Lower lobe of right lung (tissue), 2 donors: ENCODE results near the gene CWF19L2. TPM values are rescaled to one million over a fixed set of nuclear protein-coding genes. Genes with fewer than 3 reads are reported as not detected.

Experiments used
- ATAC-seq, 2 donors: fragments of 200-7000 bp; cut with Tn5 transposase; one replicate each; pipeline ENCODE4 v1.9.1; 2020 to 2022; ENCODE audit warnings: mild to moderate bottlenecking in 2 of 2, moderate library complexity in 2 of 2
- DNase-seq: peaks from one replicate; pipeline ENCODE4 v3.0.0-alpha.2; 2020
- H3K27ac ChIP-seq: fragments of 200-600 bp; one replicate; pipeline ENCODE4 v1.8.0; 2022
- H3K27me3 ChIP-seq: fragments of 200-600 bp; one replicate; pipeline ENCODE4 v1.8.0; 2022; ENCODE audit warnings: low read depth
- H3K36me3 ChIP-seq: fragments of 200-600 bp; one replicate; pipeline ENCODE4 v1.8.0; 2022; ENCODE audit warnings: mild to moderate bottlenecking
- H3K4me1 ChIP-seq: fragments of 200-600 bp; one replicate; pipeline ENCODE4 v1.8.0; 2022
- H3K4me3 ChIP-seq: fragments of 200-600 bp; one replicate; pipeline ENCODE4 v1.8.0; 2022; ENCODE audit warnings: mild to moderate bottlenecking
- H3K9me3 ChIP-seq: fragments of 200-600 bp; one replicate; pipeline ENCODE4 v1.8.0; 2022
- CTCF ChIP-seq: fragments of 200-600 bp; IDR thresholded peaks from one replicate; pipeline ENCODE4 v1.8.0; 2022; ENCODE audit warnings: antibody characterized with exemption, mild to moderate bottlenecking
- intact Hi-C: fragments of 100-400 bp; cut with DNase I; formaldehyde crosslinking; loops from one replicate; pipeline ENCODE4 v1.11.0; 2022
- total RNA-seq: library from RNA; stranded (reverse); fragmentation: NEBNext Ultra II Directional; extraction: Animal tissue kit (Norgen Biotek cat#: 25700); gene quantifications from one replicate; pipeline ENCODE4 v1.2.1, GENCODE V29; 2021
- donor health status: DM: no; HTN: yes; CAD: no; lungs with severe emphysema.

The CWF19L2 gene
- total RNA-seq, 1 donor from 2014 or later, result 19.5 TPM

DNA sequence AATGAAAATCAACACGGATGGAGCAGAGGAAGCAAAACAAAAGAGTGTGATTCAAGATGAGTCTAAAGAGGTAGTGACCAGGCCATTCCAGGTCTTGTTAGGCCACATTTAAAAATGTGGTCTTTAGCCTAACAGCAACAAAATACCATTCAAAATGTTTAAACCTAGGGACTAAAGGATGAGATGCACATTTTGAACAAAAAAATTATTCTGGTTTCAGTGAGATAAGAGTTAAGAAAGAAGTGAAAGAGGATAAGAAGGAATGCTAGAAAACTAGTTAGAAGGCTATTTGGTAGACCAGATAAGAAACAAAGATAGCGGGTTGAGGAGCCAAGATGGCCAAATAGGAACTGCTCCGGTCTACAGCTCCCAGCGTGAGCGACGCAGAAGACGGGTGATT is 85.2 kb downstream of the CWF19L2 start:
- Histone ChIP-seq H3K36me3 (no peaks in the 10 kb centered on the region), H3K4me3 (no peak overlapping the region), H3K27ac (no peak overlapping the region), H3K27me3 (no peaks in the 10 kb centered on the region), H3K9me3 (no peaks in the 10 kb centered on the region), H3K4me1 (no peaks in the 10 kb centered on the region)
- DNase-seq (no peak), ATAC-seq (no peak)
- intact Hi-C loops, result no loop called here
- no peak for TF ChIP-seq CTCF

- no peak for ATAC-seq
- DNase-seq, result no peak
- intact Hi-C loops, result no loop called here
- Histone ChIP-seq H3K9me3 (no peaks in the 10 kb centered on the region), H3K27me3 (no peaks in the 10 kb centered on the region), H3K4me3 (no peak overlapping the region), H3K36me3 (no peaks in the 10 kb centered on the region), H3K27ac (no peak overlapping the region), H3K4me1 (no peaks in the 10 kb centered on the region)
- TF ChIP-seq CTCF, result no peak
Measured at GRCh38 chr11:107370390-107370789, 87.2 kb downstream of the CWF19L2 start.

GRCh38 chr11:107359701-107360100 is 97.9 kb downstream of the CWF19L2 start:
- ATAC-seq (no peak), DNase-seq (no peak)
- no peak overlapping the region for H3K4me3 ChIP-seq
- H3K27me3 ChIP-seq, result no peaks in the 10 kb centered on the region
- intact Hi-C loops, result no loop called here
- no peaks in the 10 kb centered on the region for H3K9me3 ChIP-seq
- no peaks in the 10 kb centered on the region for H3K4me1 ChIP-seq
- no peak overlapping the region for H3K27ac ChIP-seq
- H3K36me3 ChIP-seq, result no peaks in the 10 kb centered on the region
- no peak for TF ChIP-seq CTCF

DNA sequence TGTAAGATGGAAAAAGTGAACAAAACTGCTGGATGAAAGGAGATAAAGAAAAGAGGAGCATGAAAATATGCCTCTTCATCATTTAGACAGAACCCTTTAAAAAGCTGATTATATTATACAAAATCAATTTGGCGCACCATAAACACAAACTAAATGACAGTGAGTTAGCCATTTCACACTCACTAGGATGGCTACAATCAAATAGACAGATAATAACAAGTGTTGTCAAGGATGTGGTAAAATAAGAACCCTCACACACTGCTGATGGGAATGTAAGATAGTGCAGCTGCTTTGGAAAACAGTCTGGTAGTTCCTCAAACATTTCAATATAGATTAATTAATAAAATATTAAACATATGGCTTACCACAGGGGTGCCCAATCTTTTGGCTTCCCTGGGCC is 99.7 kb downstream of the CWF19L2 start:
- H3K4me3 ChIP-seq, result no peak overlapping the region
- ATAC-seq, result no peak

DNA sequence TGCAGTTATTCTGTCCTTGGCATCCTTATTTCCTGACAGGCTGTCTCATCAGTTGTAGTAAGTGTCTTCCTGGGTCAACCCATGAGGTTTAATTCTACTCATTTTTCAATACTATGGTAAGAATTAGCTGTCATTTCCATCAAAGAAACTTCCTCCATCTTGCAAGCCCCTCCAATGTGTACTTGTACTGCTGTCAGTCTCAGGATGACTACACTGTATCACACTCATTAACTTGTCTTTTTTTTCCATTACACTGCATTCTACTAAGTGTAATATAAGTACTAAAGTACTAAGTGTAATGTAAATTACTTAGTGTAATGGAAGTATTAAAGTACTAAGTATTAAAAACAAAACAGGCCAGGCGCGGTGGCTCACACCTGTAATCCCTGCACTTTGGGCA is 102.8 kb downstream of the CWF19L2 start:
- peaks cover 16% of the 10 kb centered on the region for H3K36me3 ChIP-seq
- no peaks in the 10 kb centered on the region for H3K27me3 ChIP-seq
- intact Hi-C loops, result no loop called here
- no peak overlapping the region for H3K4me3 ChIP-seq
- DNase-seq, result no peak
- no peak for ATAC-seq
- no peak for TF ChIP-seq CTCF
- H3K4me1 ChIP-seq, result no peaks in the 10 kb centered on the region
- H3K27ac ChIP-seq, result no peak overlapping the region
- no peaks in the 10 kb centered on the region for H3K9me3 ChIP-seq

More for the DNA sequence above, 99.7 kb downstream of the CWF19L2 start:
- Histone ChIP-seq H3K9me3 (no peaks in the 10 kb centered on the region), H3K4me1 (no peaks in the 10 kb centered on the region), H3K27ac (no peak overlapping the region), H3K36me3 (peaks cover 8% of the 10 kb centered on the region), H3K27me3 (no peaks in the 10 kb centered on the region)
- TF ChIP-seq CTCF, result no peak
- no peak for DNase-seq
- intact Hi-C loops, result no loop called here

- no peaks in the 10 kb centered on the region for H3K4me1 ChIP-seq
- no peaks in the 10 kb centered on the region for H3K27me3 ChIP-seq
- H3K27ac ChIP-seq, result no peak overlapping the region
- H3K9me3 ChIP-seq, result no peaks in the 10 kb centered on the region
- TF ChIP-seq CTCF, result no peak
- no peak for ATAC-seq
- no peak overlapping the region for H3K4me3 ChIP-seq
- intact Hi-C loops, result no loop called here
- H3K36me3 ChIP-seq, result peaks cover 17% of the 10 kb centered on the region
- no peak for DNase-seq
Measured at GRCh38 chr11:107337917-107338316, 119.7 kb downstream of the CWF19L2 start.
